Adrenal gland (tissue), 12 donors: ENCODE data around the gene PPME1. TPM values are rescaled to one million over a fixed set of nuclear protein-coding genes. Genes with fewer than 3 reads are reported as not detected.

Experiments
- DNase-seq, 7 donors: peaks; one replicate each; pipeline ENCODE4 v3.0.0-alpha.2; 2019 to 2020
- H3K27ac ChIP-seq, 5 donors: fragments of 200-600 bp; sonication (generic) in 4 of 5; 1 replicate in 3 of 5; 2 replicates in 2 of 5; pipeline versions ENCODE4 v1.5.1 to v1.8.0; 2016 to 2020; ENCODE audit warnings: mild to moderate bottlenecking in 1 of 5
- H3K27me3 ChIP-seq: fragments of 200-600 bp; 2 replicates; pipeline ENCODE4 v1.8.0; 2021
- H3K36me3 ChIP-seq, 2 donors: fragments of 200-600 bp; replicated peaks in 1 of 2; 1 replicate in 1 of 2; 2 replicates in 1 of 2; pipeline versions ENCODE4 v1.5.1 to v1.8.0; 2018 to 2022
- H3K4me1 ChIP-seq, 2 donors: fragments of 200-600 bp; replicated peaks in 1 of 2; 1 replicate in 1 of 2; 2 replicates in 1 of 2; pipeline versions ENCODE4 v1.5.1 to v1.8.0; 2018 to 2021
- H3K4me3 ChIP-seq, 4 donors: fragments of 200-600 bp; sonication (generic) in 3 of 4; one replicate each; pipeline ENCODE4 v1.5.1; 2016 to 2018
- H3K9me3 ChIP-seq, 3 donors: fragments of 200-600 bp; sonication (generic) in 1 of 3; replicated peaks in 1 of 3; 1 replicate in 2 of 3; 2 replicates in 1 of 3; pipeline versions ENCODE4 v1.5.1 to v1.8.0; 2016 to 2021
- POLR2A ChIP-seq, 2 donors: fragments of 450-650 bp; IDR thresholded peaks; one replicate each; pipeline ENCODE4 v1.6.1; 2017; ENCODE audit warnings: antibody characterized with exemption in 2 of 2, mild to moderate bottlenecking in 2 of 2, moderate library complexity in 1 of 2
- WGBS, 4 donors: extraction: QIAGEN DNeasy Blood & Tissue Kit in 2 of 4; methylation state at CpG; one replicate each; pipeline versions ENCODE4 v1.1.5 to v1.1.7; 2013 to 2017; 5-methylcytosine and 5-hydroxymethylcytosine counted together
- intact Hi-C, 2 donors: fragments of 100-400 bp; cut with DNase I; formaldehyde crosslinking; loops; one replicate each; pipeline versions ENCODE4 v1.14.1 to v1.15.0; 2022 to 2023
- polyA plus RNA-seq, 3 donors: library from polyadenylated mRNA; stranded (reverse); fragments of 200-250 nt in 2 of 3; fragments of 350-450 nt in 1 of 3; fragmentation: Illumina TruSeq in 1 of 3; extraction: RNeasy Lipid Tissue Mini Kit (QIAGEN cat#74804) in 1 of 3; gene quantifications; one replicate each; pipeline ENCODE4 v1.2.3, GENCODE V29; 2013 to 2014
- total RNA-seq, 9 donors: library from RNA; depleted of rRNA in 4 of 9; stranded (reverse); fragments of >200 nt in 4 of 9; fragments of 120-200 nt in 1 of 9; fragmentation: NEBNext Ultra II Directional in 1 of 9; extraction: Animal tissue kit (Norgen Biotek cat#: 25700) in 1 of 9; gene quantifications; one replicate each; pipeline versions ENCODE4 v1.1.0 to v1.2.4, GENCODE V29; 2013 to 2023
- TF ChIP-seq, protein P1 (sequence below), 6 experiments: fragments of 450-650 bp in 4 of 6; fragments of 200-600 bp in 2 of 6; sonication (generic) in 1 of 6; IDR thresholded peaks; 1 replicate in 5 of 6; 2 replicates in 1 of 6; pipeline versions ENCODE4 v1.5.1 to v1.8.0; 2016 to 2021; ENCODE audit warnings: antibody characterized with exemption in 6 of 6, mild to moderate bottlenecking in 2 of 6, moderate library complexity in 1 of 6
- donor health status: healthy with polysubstance abuse.
- donor health status: Bipolar disorder and iron deficiency.
- donor health status: DM: yes; HTN: yes; CAD: no.
- donor health status: DM: no; HTN: no; CAD: no.
- donor health status: DM: no; HTN: no; CAD: no.
- donor health status: DM: yes; HTN: yes; CAD: no.

The PPME1 gene
- total and polyA plus RNA-seq, 12 donors = 29.6 to 71.6 (median 48.2) TPM

DNA sequence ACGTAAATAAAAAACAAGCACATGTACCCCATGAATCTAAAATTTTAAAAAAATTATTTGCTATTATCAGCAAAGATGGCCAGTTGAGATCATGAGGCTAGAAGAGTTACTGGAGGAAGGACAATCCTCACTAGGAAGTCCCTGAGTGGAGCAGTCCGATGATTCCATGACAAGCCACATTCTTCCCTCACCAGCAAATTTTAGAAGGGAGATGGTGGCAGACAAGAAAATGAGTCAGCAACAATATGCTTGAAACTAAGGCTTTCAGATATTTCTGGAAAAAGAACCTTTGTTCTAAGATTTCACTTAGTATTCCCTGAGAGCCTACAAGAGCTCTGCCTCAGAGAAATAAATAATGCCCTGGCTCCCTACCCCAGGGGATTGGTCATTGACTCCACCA, 105.5 kb downstream of the PPME1 start:
- Histone ChIP-seq H3K9me3 (no peaks in the 10 kb centered on the region), H3K27ac (no peak overlapping the region), H3K36me3 (no peaks in the 10 kb centered on the region), H3K4me1 (peaks cover 0 to 7% of the 10 kb centered on the region in 2 donors), H3K27me3 (no peaks in the 10 kb centered on the region), H3K4me3 (no peak overlapping the region)
- TF ChIP-seq, protein P1, sequence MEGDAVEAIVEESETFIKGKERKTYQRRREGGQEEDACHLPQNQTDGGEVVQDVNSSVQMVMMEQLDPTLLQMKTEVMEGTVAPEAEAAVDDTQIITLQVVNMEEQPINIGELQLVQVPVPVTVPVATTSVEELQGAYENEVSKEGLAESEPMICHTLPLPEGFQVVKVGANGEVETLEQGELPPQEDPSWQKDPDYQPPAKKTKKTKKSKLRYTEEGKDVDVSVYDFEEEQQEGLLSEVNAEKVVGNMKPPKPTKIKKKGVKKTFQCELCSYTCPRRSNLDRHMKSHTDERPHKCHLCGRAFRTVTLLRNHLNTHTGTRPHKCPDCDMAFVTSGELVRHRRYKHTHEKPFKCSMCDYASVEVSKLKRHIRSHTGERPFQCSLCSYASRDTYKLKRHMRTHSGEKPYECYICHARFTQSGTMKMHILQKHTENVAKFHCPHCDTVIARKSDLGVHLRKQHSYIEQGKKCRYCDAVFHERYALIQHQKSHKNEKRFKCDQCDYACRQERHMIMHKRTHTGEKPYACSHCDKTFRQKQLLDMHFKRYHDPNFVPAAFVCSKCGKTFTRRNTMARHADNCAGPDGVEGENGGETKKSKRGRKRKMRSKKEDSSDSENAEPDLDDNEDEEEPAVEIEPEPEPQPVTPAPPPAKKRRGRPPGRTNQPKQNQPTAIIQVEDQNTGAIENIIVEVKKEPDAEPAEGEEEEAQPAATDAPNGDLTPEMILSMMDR (IDR thresholded peaks at IDR 0.05) = no peak
- TF ChIP-seq POLR2A (IDR thresholded peaks at IDR 0.05) = no peak
- intact Hi-C loops = no loop called here
- 83 to 94% (median 87%) methylated on average over 2 of the region's 2 CpGs for WGBS, 4 donors
- DNase-seq = no peak

DNA sequence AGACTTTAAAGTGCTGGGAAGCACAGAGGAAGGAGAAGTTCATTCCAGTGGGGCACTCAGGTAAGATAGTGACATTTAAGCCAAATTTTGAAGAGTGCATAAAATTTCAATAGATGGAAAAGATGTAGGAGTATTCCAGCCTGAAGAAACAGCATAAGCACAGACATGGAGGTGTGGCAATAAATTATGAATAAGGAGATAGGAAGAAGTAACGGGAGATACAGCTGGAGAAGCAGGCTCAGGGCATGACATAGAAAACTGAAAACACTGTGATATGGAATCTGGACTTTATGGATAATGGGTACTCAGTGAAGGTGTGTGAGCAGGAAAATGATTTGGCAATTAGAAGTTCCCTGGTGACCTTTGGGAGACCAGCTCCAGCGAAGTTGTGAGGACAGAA, 107.0 kb downstream of the PPME1 start:
- Histone ChIP-seq H3K9me3 (no peaks in the 10 kb centered on the region), H3K4me3 (no peak overlapping the region), H3K27me3 (no peaks in the 10 kb centered on the region), H3K36me3 (no peaks in the 10 kb centered on the region), H3K4me1 (peaks cover 0 to 7% of the 10 kb centered on the region in 2 donors), H3K27ac (peak overlapping the region in 3 of 5 donors; percentile 7 to 76 (median 45))
- 79 to 88% (median 85%) methylated on average over 2 of the region's 2 CpGs for WGBS, 4 donors
- TF ChIP-seq, protein P1 (IDR thresholded peaks at IDR 0.05) = no peak
- no peak for TF ChIP-seq POLR2A (IDR thresholded peaks at IDR 0.05)
- intact Hi-C loops = no loop called here
- no peak for DNase-seq

DNA sequence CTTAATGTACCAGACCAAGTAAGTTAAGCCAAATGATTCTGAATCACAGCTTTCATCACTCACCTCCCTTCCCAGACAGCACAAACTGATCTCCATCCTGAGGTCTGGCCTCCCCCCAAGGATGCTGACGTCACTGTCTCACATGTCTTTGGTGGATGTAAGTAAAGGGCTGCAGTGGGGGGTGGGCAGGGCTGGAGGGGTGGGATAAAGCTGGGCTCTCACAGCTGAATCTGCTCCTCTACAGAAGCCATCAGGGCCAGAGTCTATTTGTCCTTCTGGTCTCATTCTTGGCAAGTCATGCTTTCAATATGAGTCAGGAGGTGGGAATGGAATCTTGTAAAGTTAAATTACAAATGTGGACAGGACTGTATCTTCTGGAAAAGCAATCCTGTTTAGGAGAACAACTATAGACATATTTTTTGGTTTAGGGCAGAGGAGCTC, 107.7 kb downstream of the PPME1 start:
- Histone ChIP-seq H3K4me3 (no peak overlapping the region), H3K27ac (peak overlapping the region in 3 of 5 donors; percentile 7 to 76 (median 45)), H3K36me3 (no peaks in the 10 kb centered on the region), H3K9me3 (no peaks in the 10 kb centered on the region), H3K4me1 (peaks cover 0 to 7% of the 10 kb centered on the region in 2 donors), H3K27me3 (no peaks in the 10 kb centered on the region)
- intact Hi-C loops = no loop called here
- TF ChIP-seq, protein P1 (IDR thresholded peaks at IDR 0.05) = no peak
- TF ChIP-seq POLR2A (IDR thresholded peaks at IDR 0.05) = no peak
- 40 to 53% (median 46%) methylated on average over 1 of the region's 1 CpG for WGBS, 4 donors
- peak; percentile 38 to 72 (median 59) for DNase-seq

DNA sequence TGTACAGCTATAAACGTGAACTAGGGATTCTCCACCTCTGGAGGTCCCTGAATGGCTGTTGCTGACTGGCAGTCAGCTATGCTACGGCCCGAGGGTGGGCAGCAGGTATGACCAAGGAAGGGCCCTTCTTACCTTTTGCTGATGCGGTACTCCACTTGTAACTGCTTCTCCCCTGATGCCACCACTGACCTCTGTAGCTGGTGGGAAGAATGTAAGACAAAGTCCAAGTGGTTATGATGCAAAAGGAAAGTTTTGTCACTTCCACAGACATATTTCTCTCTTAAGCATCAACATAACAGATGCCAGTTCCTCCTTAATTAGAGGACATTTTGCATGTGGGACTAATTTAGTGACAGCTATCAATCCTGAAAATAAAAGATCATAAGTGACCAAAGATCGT, 108.2 kb downstream of the PPME1 start:
- Histone ChIP-seq H3K4me3 (no peak overlapping the region), H3K4me1 (peaks cover 0 to 7% of the 10 kb centered on the region in 2 donors), H3K36me3 (no peaks in the 10 kb centered on the region), H3K27ac (peak overlapping the region in 2 of 5 donors; percentile 45 to 76), H3K9me3 (no peaks in the 10 kb centered on the region), H3K27me3 (no peaks in the 10 kb centered on the region)
- no peak for DNase-seq
- WGBS, 4 donors = 79 to 91% (median 85%) methylated on average over 5 of the region's 5 CpGs
- intact Hi-C loops = no loop called here
- TF ChIP-seq POLR2A (IDR thresholded peaks at IDR 0.05) = no peak
- TF ChIP-seq, protein P1 (IDR thresholded peaks at IDR 0.05) = no peak
